GM19025 (cell line): ENCODE data around the gene LCLAT1.

Source experiments
- ATAC-seq: cut with Tn5 transposase; IDR thresholded peaks from one replicate; pipeline ENCODE4 v1.9.1; 2021; ENCODE audit warnings: mild to moderate bottlenecking, low read depth, moderate library complexity; ENCODE audit not compliant: unreplicated experiment

Gene LCLAT1

DNA sequence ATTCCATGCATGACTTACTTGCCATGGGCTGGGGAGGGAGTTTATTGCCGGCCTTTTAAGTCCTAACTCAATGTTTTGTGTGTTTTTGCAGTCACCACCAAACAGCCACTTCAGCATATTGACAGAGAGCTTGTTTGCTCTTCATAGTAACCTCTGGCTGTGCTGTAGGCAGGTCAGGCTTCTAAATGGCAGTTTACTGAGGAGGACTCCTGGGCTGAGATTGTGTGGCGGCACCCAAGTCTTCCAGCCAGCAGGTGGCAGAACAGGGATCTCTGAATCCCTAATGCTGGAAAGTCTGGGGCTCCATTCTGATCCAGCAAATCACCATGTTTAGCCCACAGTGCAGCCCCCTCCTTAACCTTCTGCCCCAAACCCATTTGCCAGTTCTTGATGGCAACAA lies 239.0 kb downstream of the LCLAT1 start:
- ATAC-seq = no peak

- ATAC-seq = no peak
Measured at GRCh38 chr2:30686669-30687068, 239.6 kb downstream of the LCLAT1 start.

GRCh38 chr2:30688956-30689401 lies 241.9 kb downstream of the LCLAT1 start:
- no peak for ATAC-seq

GRCh38 chr2:30689496-30690125 lies 242.6 kb downstream of the LCLAT1 start:
- no peak for ATAC-seq

GRCh38 chr2:30690126-30690561 lies 243.1 kb downstream of the LCLAT1 start:
- no peak for ATAC-seq

DNA sequence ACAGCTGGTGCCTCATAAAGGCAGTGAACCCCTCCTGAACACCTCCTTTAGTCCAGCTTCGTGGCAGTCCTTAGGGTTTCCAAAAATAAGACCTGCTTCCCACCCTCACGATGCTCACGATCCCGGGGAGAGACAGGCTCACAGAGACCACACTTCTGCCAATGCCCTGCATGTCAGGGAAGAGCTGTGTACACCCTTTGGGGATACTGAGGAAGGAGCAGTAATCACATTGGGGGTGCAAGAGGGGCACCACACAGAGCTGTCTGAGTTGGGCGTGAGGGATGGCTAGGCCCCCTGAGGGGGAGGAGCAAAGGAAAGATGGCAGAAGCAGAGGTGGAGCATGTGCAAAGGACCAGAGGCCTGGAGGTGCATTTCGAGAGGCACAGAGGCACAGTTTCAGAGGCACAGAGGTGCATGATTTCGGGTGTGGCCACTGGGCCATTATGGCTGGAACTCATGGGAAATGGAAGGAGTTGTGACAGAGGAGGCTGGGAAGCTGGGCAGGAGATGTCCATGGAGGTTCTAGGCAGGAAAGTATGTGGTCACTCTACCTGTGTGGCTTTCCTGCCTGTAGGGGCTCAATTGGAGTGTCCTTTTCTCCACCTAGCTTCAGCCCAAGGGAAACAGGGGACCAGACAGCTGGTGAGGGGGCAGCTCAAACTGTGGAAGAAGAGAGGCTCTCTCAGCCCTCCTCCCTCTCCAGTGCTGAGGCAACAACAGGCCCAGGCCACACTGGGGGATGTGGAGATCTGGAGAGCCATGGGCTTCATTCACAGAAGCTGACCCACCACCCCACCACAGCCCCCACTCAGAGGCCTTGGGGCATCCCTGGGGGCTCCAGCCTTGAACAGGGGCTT lies 244.3 kb downstream of the LCLAT1 start:
- no peak for ATAC-seq

DNA sequence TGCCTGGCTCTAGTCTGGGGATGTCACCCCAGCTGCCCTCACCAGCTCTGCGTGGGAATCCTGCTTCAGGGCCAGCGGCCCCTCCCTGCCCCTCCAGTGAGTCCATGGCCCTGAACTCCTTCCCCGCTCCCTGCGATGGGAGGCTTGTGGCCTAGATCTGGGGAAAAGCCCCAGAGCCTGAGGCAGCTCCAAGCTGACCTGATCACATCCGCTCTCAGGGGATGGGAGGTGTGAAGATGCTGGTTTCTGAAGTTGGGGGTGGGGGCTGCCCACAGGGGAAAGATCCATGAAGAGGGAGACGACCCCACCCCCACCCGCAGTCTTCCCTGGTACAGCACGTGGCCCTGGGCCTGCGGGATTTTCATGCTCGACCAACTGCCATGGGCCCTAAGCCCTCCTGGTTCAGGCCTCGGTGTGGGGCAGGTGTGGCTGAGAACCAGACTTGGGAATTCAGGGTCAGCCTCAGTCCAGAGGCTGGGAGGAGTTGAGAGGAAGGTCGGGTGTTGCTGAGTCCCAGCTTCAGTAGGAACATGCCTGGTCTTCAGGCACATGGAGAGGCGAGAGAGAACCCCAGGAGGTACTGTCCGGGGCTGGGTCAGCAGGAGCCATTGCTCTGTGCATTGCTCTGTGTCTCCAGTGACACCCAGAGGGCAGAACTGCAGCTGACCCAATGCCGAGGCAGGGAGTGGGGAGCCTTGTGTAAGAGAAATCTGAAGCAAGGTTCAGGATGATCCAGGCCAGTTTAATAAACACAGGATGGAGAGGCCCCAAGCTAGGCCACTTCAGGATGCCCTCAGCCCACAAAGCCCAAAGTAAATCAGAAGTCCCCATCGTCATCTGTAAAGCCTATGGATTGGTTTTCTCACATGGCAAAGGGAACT lies 245.1 kb downstream of the LCLAT1 start:
- ATAC-seq = no peak

- ATAC-seq = no peak
Measured at GRCh38 chr2:30692829-30693275, 245.8 kb downstream of the LCLAT1 start.
